Loucy (cell line): ENCODE measurements around the gene GRB10.

Source experiments
- EZH2phosphoT487 ChIP-seq: fragments of 200-600 bp; IDR thresholded peaks from 2 replicates; pipeline ENCODE4 v1.6.1; 2018; ENCODE audit warnings: antibody characterized with exemption, mild to moderate bottlenecking, moderate library complexity, borderline replicate concordance
- TF ChIP-seq, protein P1 (sequence below): fragments of 200-600 bp; sonication (generic); conservative IDR thresholded peaks from 2 replicates; pipeline ENCODE4 v1.5.1; 2014; ENCODE audit warnings: mild to moderate bottlenecking, antibody characterized with exemption, low read length

DNA sequence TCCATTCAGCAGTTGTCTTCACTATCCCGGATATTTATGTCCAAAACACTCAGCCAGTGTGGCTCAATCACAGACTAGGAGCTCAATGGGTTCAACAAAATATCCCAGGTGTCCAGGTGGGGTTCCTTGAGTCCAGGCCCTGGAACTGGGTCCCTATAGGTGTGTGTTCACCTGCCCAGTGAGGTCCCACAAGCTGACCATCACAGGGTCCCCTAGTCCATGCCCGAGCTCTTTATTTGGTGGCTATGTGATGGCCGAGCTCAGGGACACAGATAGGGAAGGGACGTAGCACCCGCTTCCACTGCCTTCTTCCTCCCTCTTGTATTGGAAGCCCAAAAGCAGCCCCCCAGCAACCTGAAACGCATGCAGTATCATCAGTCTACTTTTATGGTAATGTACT lies 138.6 kb downstream of the GRB10 start:
- TF ChIP-seq, protein P1, sequence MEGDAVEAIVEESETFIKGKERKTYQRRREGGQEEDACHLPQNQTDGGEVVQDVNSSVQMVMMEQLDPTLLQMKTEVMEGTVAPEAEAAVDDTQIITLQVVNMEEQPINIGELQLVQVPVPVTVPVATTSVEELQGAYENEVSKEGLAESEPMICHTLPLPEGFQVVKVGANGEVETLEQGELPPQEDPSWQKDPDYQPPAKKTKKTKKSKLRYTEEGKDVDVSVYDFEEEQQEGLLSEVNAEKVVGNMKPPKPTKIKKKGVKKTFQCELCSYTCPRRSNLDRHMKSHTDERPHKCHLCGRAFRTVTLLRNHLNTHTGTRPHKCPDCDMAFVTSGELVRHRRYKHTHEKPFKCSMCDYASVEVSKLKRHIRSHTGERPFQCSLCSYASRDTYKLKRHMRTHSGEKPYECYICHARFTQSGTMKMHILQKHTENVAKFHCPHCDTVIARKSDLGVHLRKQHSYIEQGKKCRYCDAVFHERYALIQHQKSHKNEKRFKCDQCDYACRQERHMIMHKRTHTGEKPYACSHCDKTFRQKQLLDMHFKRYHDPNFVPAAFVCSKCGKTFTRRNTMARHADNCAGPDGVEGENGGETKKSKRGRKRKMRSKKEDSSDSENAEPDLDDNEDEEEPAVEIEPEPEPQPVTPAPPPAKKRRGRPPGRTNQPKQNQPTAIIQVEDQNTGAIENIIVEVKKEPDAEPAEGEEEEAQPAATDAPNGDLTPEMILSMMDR = no peak
- no peak for TF ChIP-seq EZH2phosphoT487
